Nephron progenitor cell (in vitro differentiated cells): ENCODE measurements around the gene EEFSEC.

Experiments
- DNase-seq: peaks from one replicate; pipeline ENCODE4 v3.0.0; 2021
- H3K27ac Mint-ChIP-seq: 2 replicates; pipeline ENCODE4 v1.8.0; 2021; ENCODE audit warnings: mild to moderate bottlenecking, moderate library complexity, mixed read lengths
- H3K27me3 Mint-ChIP-seq: 2 replicates; pipeline ENCODE4 v1.8.0; 2021; ENCODE audit warnings: mild to moderate bottlenecking, low read depth, mixed read lengths; ENCODE audit not compliant: poor library complexity
- H3K36me3 Mint-ChIP-seq: 2 replicates; pipeline ENCODE4 v1.8.0; 2021; ENCODE audit warnings: low read depth, mixed read lengths
- H3K4me1 Mint-ChIP-seq: 2 replicates; pipeline ENCODE4 v1.8.0; 2021; ENCODE audit warnings: mixed read lengths
- H3K4me3 Mint-ChIP-seq: 2 replicates; pipeline ENCODE4 v1.8.0; 2021; ENCODE audit warnings: mild to moderate bottlenecking, moderate library complexity, mixed read lengths
- H3K9me3 Mint-ChIP-seq: 2 replicates; pipeline ENCODE4 v1.8.0; 2021; ENCODE audit warnings: mild to moderate bottlenecking, moderate library complexity, mixed read lengths
- CTCF ChIP-seq: fragments of 200-600 bp; sonication (generic); IDR thresholded peaks from 2 replicates; pipeline ENCODE4 v1.5.0; 2021; ENCODE audit warnings: antibody characterized with exemption

Gene EEFSEC

GRCh38 chr3:128256131-128256530 is 102.8 kb downstream of the EEFSEC start:
- Mint-ChIP-seq H3K27ac (no peak overlapping the region), H3K4me1 (peaks cover 19% of the 10 kb centered on the region)

DNA sequence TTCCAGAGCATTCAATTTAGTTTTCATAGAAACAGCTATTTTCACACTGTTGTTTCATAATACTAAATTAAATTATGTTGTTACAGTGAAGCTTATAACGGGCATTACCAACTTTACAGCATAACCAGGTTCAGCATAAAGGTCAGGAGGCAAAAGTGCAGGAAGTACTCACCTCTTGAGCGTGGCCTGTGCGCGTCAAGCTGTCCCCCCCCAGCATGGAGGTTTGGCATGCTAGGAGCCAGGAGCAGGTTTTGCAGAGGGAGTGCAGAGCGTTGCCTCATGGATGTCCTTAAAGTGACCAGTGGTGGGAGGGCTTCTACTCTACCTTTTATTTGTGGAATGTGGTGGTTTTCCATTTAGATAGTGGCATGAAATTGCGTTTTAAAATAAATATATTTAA is 104.4 kb downstream of the EEFSEC start:
- Mint-ChIP-seq H3K4me3 (no peak overlapping the region), H3K4me1 (peaks cover 19% of the 10 kb centered on the region)

More at GRCh38 chr3:128256131-128256530, 102.8 kb downstream of the EEFSEC start:
- no peak overlapping the region for H3K4me3 Mint-ChIP-seq
- no peak for DNase-seq
- peaks cover 10% of the 10 kb centered on the region for H3K27me3 Mint-ChIP-seq
- TF ChIP-seq CTCF: no peak
- peaks cover 21% of the 10 kb centered on the region for H3K9me3 Mint-ChIP-seq
- peaks cover 19% of the 10 kb centered on the region for H3K36me3 Mint-ChIP-seq

GRCh38 chr3:128260275-128260674 is 107.0 kb downstream of the EEFSEC start:
- H3K4me1 Mint-ChIP-seq: peaks cover 21% of the 10 kb centered on the region
- H3K27ac Mint-ChIP-seq: no peak overlapping the region
- H3K9me3 Mint-ChIP-seq: peaks cover 26% of the 10 kb centered on the region
- no peak for TF ChIP-seq CTCF
- H3K4me3 Mint-ChIP-seq: no peak overlapping the region
- peaks cover 9% of the 10 kb centered on the region for H3K27me3 Mint-ChIP-seq
- DNase-seq: no peak
- H3K36me3 Mint-ChIP-seq: peaks cover 43% of the 10 kb centered on the region

More for the DNA sequence above, 104.4 kb downstream of the EEFSEC start:
- Mint-ChIP-seq H3K9me3 (peaks cover 26% of the 10 kb centered on the region), H3K27me3 (peaks cover 10% of the 10 kb centered on the region), H3K27ac (no peak overlapping the region), H3K36me3 (peaks cover 27% of the 10 kb centered on the region)
- no peak for TF ChIP-seq CTCF
- DNase-seq: no peak

DNA sequence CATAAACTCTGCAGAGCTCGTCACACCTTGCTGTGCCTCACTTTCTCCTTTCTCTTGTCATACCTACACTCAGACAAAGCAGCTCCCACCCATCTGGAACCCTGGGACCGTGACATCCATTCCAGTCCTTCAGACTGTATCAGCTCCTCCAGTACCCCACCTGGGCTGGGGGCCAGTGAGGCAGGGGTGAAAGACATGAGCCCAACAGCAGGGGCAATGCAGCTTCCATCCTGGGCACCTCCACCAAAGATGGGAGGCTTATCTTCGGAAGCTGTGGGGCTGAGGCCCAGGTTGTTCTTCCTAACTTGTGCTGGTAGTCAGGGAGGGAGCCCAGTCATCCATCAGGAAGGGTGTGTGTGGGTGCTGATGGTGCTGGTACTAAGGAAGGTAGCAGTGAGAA is 109.2 kb downstream of the EEFSEC start:
- Mint-ChIP-seq H3K27ac (peak overlapping the region; percentile 39), H3K9me3 (peaks cover 26% of the 10 kb centered on the region), H3K27me3 (peaks cover 5% of the 10 kb centered on the region), H3K4me3 (no peak overlapping the region), H3K36me3 (peaks cover 43% of the 10 kb centered on the region), H3K4me1 (peaks cover 13% of the 10 kb centered on the region)
- no peak for DNase-seq
- TF ChIP-seq CTCF: no peak

DNA sequence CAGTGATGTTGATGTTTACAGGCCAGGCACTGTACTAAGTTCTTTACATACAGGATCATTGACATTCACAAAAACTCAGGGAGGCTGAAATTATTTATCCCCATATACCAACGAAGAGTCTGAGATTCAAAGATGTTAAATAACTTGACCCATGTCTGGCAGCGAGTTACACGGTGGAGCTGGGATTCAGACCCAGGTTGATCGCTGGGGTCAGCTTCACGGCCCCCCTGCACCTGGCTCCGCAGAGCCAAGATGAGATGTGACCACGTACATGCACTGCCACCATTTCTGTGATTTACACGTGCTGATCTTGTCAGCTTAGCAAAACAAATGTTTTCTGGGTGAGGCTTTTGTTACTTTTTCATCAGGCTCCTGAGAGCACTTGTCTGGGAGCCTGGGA is 109.8 kb downstream of the EEFSEC start:
- H3K36me3 Mint-ChIP-seq: peaks cover 43% of the 10 kb centered on the region
- peaks cover 13% of the 10 kb centered on the region for H3K4me1 Mint-ChIP-seq
- no peak for TF ChIP-seq CTCF
- peak overlapping the region; percentile 39 for H3K27ac Mint-ChIP-seq
- DNase-seq: no peak
- peaks cover 26% of the 10 kb centered on the region for H3K9me3 Mint-ChIP-seq
- no peak overlapping the region for H3K4me3 Mint-ChIP-seq
- H3K27me3 Mint-ChIP-seq: peaks cover 3% of the 10 kb centered on the region

- Mint-ChIP-seq H3K4me1 (peaks cover 13% of the 10 kb centered on the region), H3K4me3 (no peak overlapping the region), H3K27ac (no peak overlapping the region), H3K9me3 (peaks cover 23% of the 10 kb centered on the region), H3K27me3 (peaks cover 3% of the 10 kb centered on the region), H3K36me3 (peaks cover 43% of the 10 kb centered on the region)
- DNase-seq: no peak
- no peak for TF ChIP-seq CTCF
Observed at GRCh38 chr3:128263946-128264345, 110.7 kb downstream of the EEFSEC start.
